Ascending aorta (tissue), 2 donors: ENCODE data around the gene KIN. TPM values are rescaled to one million over a fixed set of nuclear protein-coding genes. Genes with fewer than 3 reads are reported as not detected.
"Not testable (repeated sequence)": the region's sequence is repeated elsewhere in the genome, so short reads cannot be mapped to it uniquely, and the experiment has no call there.

Source experiments
- DNase-seq, 2 donors: peaks; one replicate each; pipeline ENCODE4 v3.0.0-alpha.2; 2019; ENCODE audit warnings: low spot score in 2 of 2
- H3K27ac ChIP-seq, 2 donors: fragments of 200-600 bp; sonication (generic); one replicate each; pipeline ENCODE4 v1.5.1; 2016 to 2017; ENCODE audit warnings: mild to moderate bottlenecking in 1 of 2
- H3K27me3 ChIP-seq: fragments of 200-600 bp; sonication (generic); one replicate; pipeline ENCODE4 v1.5.1; 2017
- H3K36me3 ChIP-seq, 2 donors: fragments of 200-600 bp; sonication (generic); one replicate each; pipeline ENCODE4 v1.5.1; 2016
- H3K4me1 ChIP-seq, 2 donors: fragments of 200-600 bp; sonication (generic); one replicate each; pipeline ENCODE4 v1.5.1; 2016 to 2017; ENCODE audit warnings: mild to moderate bottlenecking in 1 of 2
- H3K4me3 ChIP-seq, 2 donors: fragments of 200-600 bp; sonication (generic); one replicate each; pipeline ENCODE4 v1.5.1; 2016 to 2017; ENCODE audit warnings: mild to moderate bottlenecking in 1 of 2
- H3K9me3 ChIP-seq, 2 donors: fragments of 200-600 bp; sonication (generic); one replicate each; pipeline ENCODE4 v1.5.1; 2016
- CTCF ChIP-seq, 3 experiments: fragments of 200-600 bp in 2 of 3; fragments of 450-650 bp in 1 of 3; sonication (generic) in 2 of 3; IDR thresholded peaks; one replicate each; pipeline ENCODE4 v1.5.1; 2016 to 2019; ENCODE audit warnings: antibody characterized with exemption in 3 of 3, mild to moderate bottlenecking in 1 of 3, moderate library complexity in 1 of 3
- intact Hi-C: fragments of 100-400 bp; cut with DNase I; formaldehyde crosslinking; loops from one replicate; pipeline ENCODE4 v1.15.1; 2023
- total RNA-seq: library from RNA; depleted of rRNA; stranded (reverse); fragments of >200 nt; gene quantifications from one replicate; pipeline ENCODE4 v1.1.0, GENCODE V29; 2016

The KIN gene
- total RNA-seq, 1 donor from 2014 or later = 8.1 TPM

GRCh38 chr10:7766241-7766640, 21.6 kb downstream of the KIN start:
- H3K4me1 ChIP-seq = no peaks in the 10 kb centered on the region

GRCh38 chr10:7763929-7764328, 23.9 kb downstream of the KIN start:
- H3K4me3 ChIP-seq = no peak overlapping the region
- DNase-seq = no peak
- intact Hi-C loops = no loop called here
- peaks cover 51 to 75% of the 10 kb centered on the region in 2 donors for H3K36me3 ChIP-seq
- TF ChIP-seq CTCF (IDR thresholded peaks at IDR 0.05) = no peak
- H3K9me3 ChIP-seq = no peaks in the 10 kb centered on the region
- no peaks in the 10 kb centered on the region for H3K4me1 ChIP-seq
- H3K27ac ChIP-seq = no peak overlapping the region
- H3K27me3 ChIP-seq = no peaks in the 10 kb centered on the region

More at GRCh38 chr10:7766241-7766640, 21.6 kb downstream of the KIN start:
- no peaks in the 10 kb centered on the region for H3K27me3 ChIP-seq
- H3K4me3 ChIP-seq = no peak overlapping the region
- no peaks in the 10 kb centered on the region for H3K9me3 ChIP-seq
- no peak for TF ChIP-seq CTCF (IDR thresholded peaks at IDR 0.05)
- H3K36me3 ChIP-seq = peaks cover 39 to 64% of the 10 kb centered on the region in 2 donors
- intact Hi-C loops = no loop called here
- H3K27ac ChIP-seq = no peak overlapping the region
- no peak for DNase-seq

- Histone ChIP-seq H3K4me1 (no peaks in the 10 kb centered on the region), H3K4me3 (no peak overlapping the region), H3K27ac (no peak overlapping the region), H3K27me3 (no peaks in the 10 kb centered on the region), H3K36me3 (peaks cover 70 to 89% of the 10 kb centered on the region in 2 donors), H3K9me3 (no peaks in the 10 kb centered on the region)
- intact Hi-C loops = no loop called here
- peak in 1 of 3 experiments; percentile 24 for TF ChIP-seq CTCF (IDR thresholded peaks at IDR 0.05)
- no peak for DNase-seq
Measured at GRCh38 chr10:7756360-7756992, 31.3 kb downstream of the KIN start.

GRCh38 chr10:7755103-7755502, 32.7 kb downstream of the KIN start:
- no peaks in the 10 kb centered on the region for H3K27me3 ChIP-seq
- no peaks in the 10 kb centered on the region for H3K4me1 ChIP-seq
- DNase-seq = no peak
- no peak overlapping the region for H3K4me3 ChIP-seq
- no peaks in the 10 kb centered on the region for H3K9me3 ChIP-seq
- no peak overlapping the region for H3K27ac ChIP-seq
- TF ChIP-seq CTCF (IDR thresholded peaks at IDR 0.05) = no peak
- intact Hi-C loops = no loop called here
- peaks cover 65 to 83% of the 10 kb centered on the region in 2 donors for H3K36me3 ChIP-seq

GRCh38 chr10:7752251-7752650, 35.5 kb downstream of the KIN start:
- Histone ChIP-seq H3K4me3 (no peak overlapping the region), H3K4me1 (no peaks in the 10 kb centered on the region), H3K9me3 (no peaks in the 10 kb centered on the region), H3K36me3 (peaks cover 48 to 58% of the 10 kb centered on the region in 2 donors), H3K27ac (no peak overlapping the region), H3K27me3 (no peaks in the 10 kb centered on the region)
- no peak for DNase-seq
- no peak for TF ChIP-seq CTCF (IDR thresholded peaks at IDR 0.05)
- intact Hi-C loops = no loop called here

GRCh38 chr10:7750222-7750621, 37.6 kb downstream of the KIN start:
- Histone ChIP-seq H3K4me1 (no peaks in the 10 kb centered on the region), H3K9me3 (no peaks in the 10 kb centered on the region), H3K4me3 (no peak overlapping the region), H3K27me3 (no peaks in the 10 kb centered on the region), H3K36me3 (peaks cover 28 to 38% of the 10 kb centered on the region in 2 donors), H3K27ac (no peak overlapping the region)
- DNase-seq = no peak
- intact Hi-C loops = no loop called here
- no peak for TF ChIP-seq CTCF (IDR thresholded peaks at IDR 0.05)

GRCh38 chr10:7748637-7749036, 39.2 kb downstream of the KIN start:
- H3K27ac ChIP-seq, intact Hi-C loops, H3K27me3 ChIP-seq, H3K9me3 ChIP-seq, H3K4me1 ChIP-seq, DNase-seq, H3K4me3 ChIP-seq: not testable (repeated sequence)
- H3K36me3 ChIP-seq = peaks cover 21 to 22% of the 10 kb centered on the region in 2 donors
